Liver (tissue), 9 donors: Measurements from ENCODE around the gene TTC3. TPM values are rescaled to one million over a fixed set of nuclear protein-coding genes. Genes with fewer than 3 reads are reported as not detected.

Experiments
- DNase-seq: peaks from one replicate; pipeline ENCODE4 v3.0.0-alpha.2; 2017; ENCODE audit warnings: low spot score
- H3K27ac ChIP-seq, 2 donors: one replicate each; pipeline ENCODE4 v1.7.0; 2013; ENCODE audit warnings: inconsistent platforms in 2 of 2, low read length in 2 of 2, control low read depth in 1 of 2, low read depth in 1 of 2, mild to moderate bottlenecking in 1 of 2
- H3K27me3 ChIP-seq, 4 donors: one replicate each; pipeline versions ENCODE4 v1.6.1 to v1.7.0; 2013; ENCODE audit warnings: low read length in 3 of 4, inconsistent platforms in 1 of 4, mild to moderate bottlenecking in 1 of 4, moderate library complexity in 1 of 4; ENCODE audit not compliant: control insufficient read depth in 4 of 4, insufficient read depth in 4 of 4
- H3K36me3 ChIP-seq, 4 donors: one replicate each; pipeline versions ENCODE4 v1.6.1 to v1.7.0; 2013; ENCODE audit warnings: low read length in 3 of 4, mild to moderate bottlenecking in 3 of 4, low read depth in 1 of 4, moderate library complexity in 1 of 4; ENCODE audit not compliant: control insufficient read depth in 4 of 4, insufficient read depth in 3 of 4
- H3K4me1 ChIP-seq, 4 donors: one replicate each; pipeline versions ENCODE4 v1.6.1 to v1.7.0; 2013; ENCODE audit warnings: low read length in 3 of 4, mild to moderate bottlenecking in 3 of 4, moderate library complexity in 1 of 4; ENCODE audit not compliant: control insufficient read depth in 4 of 4, insufficient read depth in 4 of 4
- H3K4me3 ChIP-seq, 3 donors: one replicate each; pipeline versions ENCODE4 v1.6.1 to v1.7.0; 2013; ENCODE audit warnings: low read length in 3 of 3, control low read depth in 1 of 3, low read depth in 1 of 3, mild to moderate bottlenecking in 1 of 3
- H3K9ac ChIP-seq, 2 donors: one replicate each; pipeline ENCODE4 v1.7.0; 2013; ENCODE audit warnings: low read length in 2 of 2, mild to moderate bottlenecking in 2 of 2, moderate library complexity in 2 of 2, control low read depth in 1 of 2, low read depth in 1 of 2
- H3K9me3 ChIP-seq, 4 donors: one replicate each; pipeline versions ENCODE4 v1.6.1 to v1.7.0; 2013; ENCODE audit warnings: low read length in 3 of 4; ENCODE audit not compliant: control insufficient read depth in 4 of 4
- ATF3 ChIP-seq: IDR thresholded peaks from 2 replicates; pipeline ENCODE4 v1.6.1; 2016; ENCODE audit warnings: antibody characterized with exemption
- CTCF ChIP-seq: fragments of 150-350 bp; IDR thresholded peaks from 2 replicates; pipeline ENCODE4 v1.5.1; 2017; ENCODE audit warnings: improper control_type of control experiment, low read depth, low read length; ENCODE audit not compliant: missing input control
- EGR1 ChIP-seq, 2 donors: IDR thresholded peaks; 2 replicates each; pipeline ENCODE4 v1.6.1; 2016 to 2018; ENCODE audit warnings: antibody characterized with exemption in 2 of 2, low read depth in 2 of 2
- FOXA1 ChIP-seq: IDR thresholded peaks from 2 replicates; pipeline ENCODE4 v1.6.1; 2016; ENCODE audit warnings: antibody characterized with exemption
- HNF4A ChIP-seq, 2 donors: conservative IDR thresholded peaks; 2 replicates each; pipeline ENCODE4 v1.6.1; 2016; ENCODE audit warnings: antibody characterized with exemption in 2 of 2, mild to moderate bottlenecking in 2 of 2
- RAD21 ChIP-seq, 2 donors: IDR thresholded peaks; 2 replicates each; pipeline ENCODE4 v1.6.1; 2016; ENCODE audit warnings: antibody characterized with exemption in 2 of 2, mild to moderate bottlenecking in 2 of 2
- RXRA ChIP-seq, 2 donors: IDR thresholded peaks; 2 replicates each; pipeline ENCODE4 v1.6.1; 2017 to 2018; ENCODE audit warnings: antibody characterized with exemption in 2 of 2, mild to moderate bottlenecking in 1 of 2
- SP1 ChIP-seq: IDR thresholded peaks from 2 replicates; pipeline ENCODE4 v1.6.1; 2018; ENCODE audit warnings: antibody characterized with exemption, mild to moderate bottlenecking
- TAF1 ChIP-seq: conservative IDR thresholded peaks from 2 replicates; pipeline ENCODE4 v1.6.1; 2016; ENCODE audit warnings: antibody characterized with exemption, mild to moderate bottlenecking
- ZBTB33 ChIP-seq: IDR thresholded peaks from 2 replicates; pipeline ENCODE4 v1.6.1; 2016; ENCODE audit warnings: antibody characterized with exemption
- WGBS: extraction: QIAGEN DNeasy Blood & Tissue Kit; methylation state at CpG from one replicate; pipeline ENCODE4 v1.1.7; 2013; 5-methylcytosine and 5-hydroxymethylcytosine counted together
- polyA plus RNA-seq, 2 donors: library from polyadenylated mRNA; stranded (reverse) in 1 of 2; unstranded in 1 of 2; fragments of 200-250 nt in 1 of 2; fragments of >200 nt in 1 of 2; fragmentation: Nextera tagmentation in 1 of 2; extraction: Ambion mirVana in 1 of 2; gene quantifications; one replicate each; pipeline versions ENCODE4 v1.2.1 to v1.2.3, GENCODE V29; 2013 to 2015
- total RNA-seq, 2 donors: library from RNA; depleted of rRNA; stranded (reverse); fragments of >200 nt; gene quantifications; one replicate each; pipeline ENCODE4 v1.2.3, GENCODE V29; 2014
- TF ChIP-seq, protein P1 (sequence below): IDR thresholded peaks from 2 replicates; pipeline ENCODE4 v1.6.1; 2016; ENCODE audit warnings: antibody characterized with exemption, mild to moderate bottlenecking
- TF ChIP-seq, protein P2 (sequence below): IDR thresholded peaks from 2 replicates; pipeline ENCODE4 v1.6.1; 2016; ENCODE audit warnings: antibody characterized with exemption
- donor health status: healthy.
- donor health status: healthy.
- donor health status: healthy.
- donor health status: healthy.
- donor health status: healthy.

The TTC3 gene
- total and polyA plus RNA-seq, 4 donors, result 27.2 to 96.1 (median 57.2) TPM

DNA sequence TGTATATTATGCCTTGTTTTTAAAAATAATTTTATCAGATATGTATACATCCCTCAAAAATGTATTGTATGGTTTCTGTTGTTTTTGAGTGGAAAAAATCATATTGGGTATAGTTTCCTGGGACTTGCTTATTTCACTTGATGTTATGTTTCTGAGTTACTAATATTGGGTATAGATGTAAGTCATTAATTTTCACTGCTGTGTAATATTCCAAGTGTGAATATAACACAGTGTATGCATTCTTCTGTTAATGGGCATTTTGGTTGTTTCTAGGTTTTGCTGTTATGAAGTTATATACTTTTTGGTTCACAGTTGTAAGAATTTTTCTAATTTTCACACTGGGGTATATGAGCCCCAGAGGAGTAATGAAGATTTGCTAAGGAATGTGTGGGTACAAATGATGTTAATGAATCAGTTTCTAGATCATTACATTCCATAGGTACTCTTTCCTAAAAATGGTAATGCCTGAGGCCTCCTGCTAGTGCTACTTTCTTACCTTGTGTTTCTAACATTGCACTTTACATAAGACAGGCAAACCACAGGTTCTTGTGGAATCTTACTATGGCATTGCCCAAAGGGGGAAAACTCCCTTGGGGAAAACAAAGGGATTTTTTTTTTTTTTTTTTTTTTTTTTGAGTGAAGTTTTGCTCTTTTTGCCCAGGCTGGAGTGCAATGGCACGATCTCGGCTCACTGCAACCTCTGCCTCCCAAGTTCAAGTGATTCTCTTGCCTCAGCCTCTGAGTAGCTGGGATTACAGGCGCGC is 3.2 kb downstream of the TTC3 start:
- Histone ChIP-seq H3K9me3 (no peaks in the 10 kb centered on the region), H3K27ac (no peak overlapping the region), H3K36me3 (no peaks in the 10 kb centered on the region), H3K4me3 (no peak overlapping the region), H3K27me3 (no peaks in the 10 kb centered on the region), H3K4me1 (peaks cover 2 to 17% (median 13%) of the 10 kb centered on the region in 4 donors), H3K9ac (no peak overlapping the region)
- 98% methylated on average over 4 of the region's 4 CpGs for WGBS
- no peak for DNase-seq
- TF ChIP-seq SP1 (no peak), FOXA1 (no peak)

DNA sequence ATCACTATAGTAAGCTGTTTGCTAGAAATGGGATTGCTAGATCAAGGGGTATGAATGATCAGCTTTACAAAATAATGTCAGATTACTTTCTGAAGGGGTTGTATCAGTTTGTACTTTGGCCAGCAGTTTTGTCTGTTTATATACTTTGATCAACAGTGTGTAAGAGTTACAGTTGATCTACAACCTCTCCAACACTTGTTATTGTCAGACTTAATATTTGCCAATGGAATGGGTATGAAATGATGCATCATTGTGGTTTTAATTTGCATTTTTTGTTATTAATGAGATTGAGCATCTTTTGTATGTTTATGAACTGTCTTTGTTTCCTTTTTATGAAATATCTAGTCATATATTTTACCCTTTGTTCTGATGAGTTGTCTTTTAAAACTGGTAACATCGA is 4.3 kb downstream of the TTC3 start:
- H3K4me1 ChIP-seq, result peaks cover 4 to 12% (median 11%) of the 10 kb centered on the region in 4 donors
- H3K9ac ChIP-seq, result no peak overlapping the region
- H3K27ac ChIP-seq, result no peak overlapping the region
- WGBS, result 99% methylated on average over 1 of the region's 1 CpG
- no peak overlapping the region for H3K4me3 ChIP-seq
- DNase-seq, result no peak
- TF ChIP-seq ZBTB33 (no peak), EGR1 (IDR thresholded peaks at IDR 0.05; ENCODE audit: low read depth in 2 of 2) (no peak), RXRA (IDR thresholded peaks at IDR 0.05) (no peak), SP1 (no peak), TAF1 (no peak), HNF4A (conservative IDR thresholded peaks at IDR 0.05) (no peak)
- TF ChIP-seq, protein P1, sequence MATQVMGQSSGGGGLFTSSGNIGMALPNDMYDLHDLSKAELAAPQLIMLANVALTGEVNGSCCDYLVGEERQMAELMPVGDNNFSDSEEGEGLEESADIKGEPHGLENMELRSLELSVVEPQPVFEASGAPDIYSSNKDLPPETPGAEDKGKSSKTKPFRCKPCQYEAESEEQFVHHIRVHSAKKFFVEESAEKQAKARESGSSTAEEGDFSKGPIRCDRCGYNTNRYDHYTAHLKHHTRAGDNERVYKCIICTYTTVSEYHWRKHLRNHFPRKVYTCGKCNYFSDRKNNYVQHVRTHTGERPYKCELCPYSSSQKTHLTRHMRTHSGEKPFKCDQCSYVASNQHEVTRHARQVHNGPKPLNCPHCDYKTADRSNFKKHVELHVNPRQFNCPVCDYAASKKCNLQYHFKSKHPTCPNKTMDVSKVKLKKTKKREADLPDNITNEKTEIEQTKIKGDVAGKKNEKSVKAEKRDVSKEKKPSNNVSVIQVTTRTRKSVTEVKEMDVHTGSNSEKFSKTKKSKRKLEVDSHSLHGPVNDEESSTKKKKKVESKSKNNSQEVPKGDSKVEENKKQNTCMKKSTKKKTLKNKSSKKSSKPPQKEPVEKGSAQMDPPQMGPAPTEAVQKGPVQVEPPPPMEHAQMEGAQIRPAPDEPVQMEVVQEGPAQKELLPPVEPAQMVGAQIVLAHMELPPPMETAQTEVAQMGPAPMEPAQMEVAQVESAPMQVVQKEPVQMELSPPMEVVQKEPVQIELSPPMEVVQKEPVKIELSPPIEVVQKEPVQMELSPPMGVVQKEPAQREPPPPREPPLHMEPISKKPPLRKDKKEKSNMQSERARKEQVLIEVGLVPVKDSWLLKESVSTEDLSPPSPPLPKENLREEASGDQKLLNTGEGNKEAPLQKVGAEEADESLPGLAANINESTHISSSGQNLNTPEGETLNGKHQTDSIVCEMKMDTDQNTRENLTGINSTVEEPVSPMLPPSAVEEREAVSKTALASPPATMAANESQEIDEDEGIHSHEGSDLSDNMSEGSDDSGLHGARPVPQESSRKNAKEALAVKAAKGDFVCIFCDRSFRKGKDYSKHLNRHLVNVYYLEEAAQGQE, result no peak
- no peaks in the 10 kb centered on the region for H3K9me3 ChIP-seq
- no peaks in the 10 kb centered on the region for H3K36me3 ChIP-seq
- H3K27me3 ChIP-seq, result no peaks in the 10 kb centered on the region

DNA sequence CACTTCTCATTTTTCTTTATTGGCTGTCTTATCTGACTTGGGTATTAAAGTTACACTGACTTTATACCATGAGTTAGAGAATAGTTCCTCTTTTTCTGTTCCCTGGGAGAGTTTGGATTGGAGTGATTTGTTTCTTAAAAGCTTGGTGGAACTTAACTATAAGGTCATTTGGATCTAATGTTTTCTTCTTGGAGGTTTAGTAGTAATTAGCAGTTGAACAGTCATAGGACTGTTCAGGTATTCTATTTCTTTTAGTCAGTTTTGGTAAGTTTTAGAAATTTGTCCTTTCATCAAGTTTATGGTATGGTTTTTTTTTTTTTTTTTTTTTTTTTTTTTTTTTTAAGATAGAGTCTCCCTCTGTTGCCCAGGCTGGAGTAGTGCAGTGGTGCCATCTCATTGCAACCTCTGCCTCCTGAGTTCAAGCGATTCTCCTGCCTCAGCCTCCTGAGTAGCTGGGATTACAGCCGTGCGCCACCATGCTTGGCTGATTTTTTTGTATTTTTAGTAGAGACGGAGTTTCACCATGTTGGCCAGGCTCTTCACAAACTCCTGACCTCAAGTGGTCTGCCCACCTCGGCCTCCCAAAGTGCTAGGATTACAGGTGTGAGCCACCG is 6.3 kb downstream of the TTC3 start:
- no peaks in the 10 kb centered on the region for H3K9me3 ChIP-seq
- no peaks in the 10 kb centered on the region for H3K36me3 ChIP-seq
- H3K9ac ChIP-seq, result no peak overlapping the region
- no peak overlapping the region for H3K27ac ChIP-seq
- 91% methylated on average over 6 of the region's 6 CpGs for WGBS
- no peak overlapping the region for H3K4me3 ChIP-seq
- H3K4me1 ChIP-seq, result peaks cover 10 to 19% (median 17%) of the 10 kb centered on the region in 4 donors
- no peak for DNase-seq
- no peaks in the 10 kb centered on the region for H3K27me3 ChIP-seq
- peak in 1 of 2 donors; percentile 5 for TF ChIP-seq RAD21 (IDR thresholded peaks at IDR 0.05)
- TF ChIP-seq ZBTB33, result no peak
- TF ChIP-seq CTCF, result peak; percentile 25
- TF ChIP-seq ATF3, result no peak
- TF ChIP-seq, protein P2, sequence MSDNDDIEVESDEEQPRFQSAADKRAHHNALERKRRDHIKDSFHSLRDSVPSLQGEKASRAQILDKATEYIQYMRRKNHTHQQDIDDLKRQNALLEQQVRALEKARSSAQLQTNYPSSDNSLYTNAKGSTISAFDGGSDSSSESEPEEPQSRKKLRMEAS, result no peak
